WI38 (cell line): Measurements from ENCODE around the gene NRCAM.

Experiments used
- H3K4me3 ChIP-seq: 2 replicates; pipeline ENCODE4 v1.5.1; 2011; ENCODE audit warnings: low read depth, mild to moderate bottlenecking, control low read depth, low read length
- TF ChIP-seq, protein P1 (sequence below): IDR thresholded peaks from 2 replicates; pipeline ENCODE4 v1.5.1; 2012; ENCODE audit warnings: low read depth, mild to moderate bottlenecking, control low read depth, low read length

The NRCAM gene

DNA sequence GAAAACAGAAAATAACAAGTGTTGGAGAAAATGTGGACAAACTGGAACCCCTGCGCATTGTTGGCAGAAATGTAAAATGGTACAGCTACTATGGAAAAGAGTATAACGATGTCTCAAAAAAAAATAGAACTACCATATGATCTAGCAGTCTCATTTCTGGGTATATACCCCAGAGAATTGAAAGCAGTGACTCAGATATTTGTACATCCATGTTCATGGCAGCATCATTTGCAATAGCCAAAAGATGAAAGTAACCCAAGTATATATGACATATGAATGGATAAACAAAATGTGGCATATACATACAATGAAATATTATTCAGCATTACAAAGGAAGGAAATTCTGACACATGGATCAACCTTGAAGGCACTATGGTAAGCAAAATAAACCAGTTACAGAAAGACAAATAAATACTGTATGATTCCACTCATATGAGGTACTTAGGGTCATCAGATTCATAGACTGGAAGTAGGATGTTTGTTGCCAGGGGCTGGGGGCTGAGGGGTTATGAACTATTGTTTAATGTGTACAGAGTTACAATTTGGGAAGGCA is 4.9 kb downstream of the NRCAM start:
- TF ChIP-seq, protein P1, sequence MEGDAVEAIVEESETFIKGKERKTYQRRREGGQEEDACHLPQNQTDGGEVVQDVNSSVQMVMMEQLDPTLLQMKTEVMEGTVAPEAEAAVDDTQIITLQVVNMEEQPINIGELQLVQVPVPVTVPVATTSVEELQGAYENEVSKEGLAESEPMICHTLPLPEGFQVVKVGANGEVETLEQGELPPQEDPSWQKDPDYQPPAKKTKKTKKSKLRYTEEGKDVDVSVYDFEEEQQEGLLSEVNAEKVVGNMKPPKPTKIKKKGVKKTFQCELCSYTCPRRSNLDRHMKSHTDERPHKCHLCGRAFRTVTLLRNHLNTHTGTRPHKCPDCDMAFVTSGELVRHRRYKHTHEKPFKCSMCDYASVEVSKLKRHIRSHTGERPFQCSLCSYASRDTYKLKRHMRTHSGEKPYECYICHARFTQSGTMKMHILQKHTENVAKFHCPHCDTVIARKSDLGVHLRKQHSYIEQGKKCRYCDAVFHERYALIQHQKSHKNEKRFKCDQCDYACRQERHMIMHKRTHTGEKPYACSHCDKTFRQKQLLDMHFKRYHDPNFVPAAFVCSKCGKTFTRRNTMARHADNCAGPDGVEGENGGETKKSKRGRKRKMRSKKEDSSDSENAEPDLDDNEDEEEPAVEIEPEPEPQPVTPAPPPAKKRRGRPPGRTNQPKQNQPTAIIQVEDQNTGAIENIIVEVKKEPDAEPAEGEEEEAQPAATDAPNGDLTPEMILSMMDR = no peak
- H3K4me3 ChIP-seq = no peak overlapping the region

DNA sequence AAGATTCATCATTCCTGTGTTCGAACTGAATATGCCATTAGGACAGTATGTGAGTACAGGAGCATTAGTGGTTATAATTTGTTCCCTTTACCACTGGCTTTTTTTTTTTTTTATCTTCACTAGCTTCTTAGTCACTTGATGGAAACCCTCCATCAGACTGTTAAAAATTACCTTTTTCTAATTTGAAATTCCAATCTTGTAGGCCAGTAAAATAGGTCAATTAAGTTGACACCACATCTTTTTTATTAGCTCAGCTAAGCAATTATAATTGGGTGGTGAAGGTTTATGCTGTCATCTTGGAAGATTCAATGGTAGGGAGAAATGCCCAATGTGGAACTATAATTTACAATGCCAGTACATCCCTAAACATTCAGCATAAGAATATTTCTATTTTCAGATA is 6.1 kb downstream of the NRCAM start:
- no peak overlapping the region for H3K4me3 ChIP-seq
- TF ChIP-seq, protein P1 = no peak

DNA sequence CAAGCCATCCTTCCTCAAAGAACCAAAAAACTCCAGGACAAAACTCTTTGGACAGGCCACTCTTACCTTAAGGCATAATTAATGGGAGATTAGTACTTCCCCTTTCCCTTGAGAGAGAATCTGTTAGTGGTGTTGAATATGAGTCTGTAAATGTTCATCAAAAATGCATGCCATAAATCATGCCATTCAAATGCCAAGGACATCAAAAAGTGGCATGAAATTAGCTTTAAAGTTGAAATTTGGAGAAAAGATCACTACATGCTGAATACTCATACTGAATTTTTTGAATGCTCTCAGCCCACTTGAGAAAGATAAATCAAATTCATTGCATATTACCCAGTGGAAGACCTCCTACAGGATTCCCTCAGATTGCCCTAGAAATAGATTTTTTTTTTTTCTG is 6.7 kb downstream of the NRCAM start:
- TF ChIP-seq, protein P1 = no peak
- no peak overlapping the region for H3K4me3 ChIP-seq

DNA sequence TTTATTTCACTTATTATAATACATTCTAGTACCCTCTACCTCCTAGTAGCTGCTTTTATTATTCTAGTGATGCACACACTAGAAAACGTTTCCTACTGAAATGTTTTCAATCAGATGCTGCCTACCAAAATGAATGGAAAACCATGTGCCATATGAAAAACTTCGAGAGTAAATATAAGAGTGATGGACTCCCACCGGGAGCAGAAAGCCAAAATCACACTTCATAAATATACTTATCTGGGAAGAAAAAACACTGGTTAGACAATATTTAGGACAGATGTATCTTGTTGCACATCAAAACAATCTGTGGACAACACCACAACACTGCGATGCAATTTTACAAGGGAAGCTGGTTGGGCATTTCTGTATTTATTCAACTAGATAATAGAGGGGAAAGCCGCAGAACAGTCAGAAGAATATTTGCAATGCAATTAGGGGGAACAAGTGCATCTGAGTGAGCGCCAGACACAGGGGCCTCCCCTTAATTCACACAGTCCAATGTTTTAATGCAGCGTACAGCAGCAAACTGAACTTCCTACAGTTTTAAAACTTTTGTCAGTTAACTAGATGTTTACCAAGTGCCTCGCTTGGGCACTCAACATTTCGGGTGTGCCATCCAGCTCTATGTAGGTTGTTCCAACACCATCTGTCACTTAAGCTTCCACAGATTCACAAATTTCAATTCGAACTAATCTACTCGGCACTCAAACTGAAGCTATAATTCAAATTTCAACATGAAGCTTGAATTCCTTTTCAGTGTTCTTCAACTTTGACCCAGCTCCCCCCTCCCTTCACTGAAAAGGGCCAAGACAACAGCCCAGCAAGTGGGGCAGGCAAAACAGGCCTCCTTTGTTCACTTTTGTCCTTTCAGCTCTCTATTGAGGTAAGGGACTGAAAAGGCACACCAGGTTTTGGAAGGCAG is 7.4 kb downstream of the NRCAM start:
- TF ChIP-seq, protein P1 = no peak

DNA sequence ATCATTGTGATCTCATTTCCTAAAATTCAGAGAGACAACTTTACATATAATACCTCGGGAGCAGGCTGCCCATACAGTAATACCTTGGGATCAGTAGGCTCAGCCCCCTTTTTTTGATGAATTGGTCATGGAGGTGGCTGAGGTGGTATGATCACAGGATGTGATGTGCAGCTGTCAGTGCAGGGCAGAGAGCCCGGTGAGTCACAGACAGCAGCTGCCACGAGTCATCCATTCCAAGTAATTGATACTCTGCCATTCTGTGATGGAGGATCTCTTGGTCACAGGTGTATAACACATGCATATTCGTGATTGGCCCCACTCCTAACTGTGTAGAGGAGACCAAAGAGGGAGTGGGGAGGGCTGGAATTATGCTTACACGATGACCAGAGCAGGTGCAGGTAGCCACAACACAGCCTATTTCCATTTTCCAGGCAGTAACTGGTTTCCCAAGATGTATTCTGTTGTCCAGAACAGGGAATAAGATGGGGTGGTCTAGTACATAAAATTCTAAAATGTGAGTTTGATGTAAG is 14.1 kb downstream of the NRCAM start:
- H3K4me3 ChIP-seq = no peak overlapping the region
- TF ChIP-seq, protein P1 = no peak

More for the DNA sequence above, 7.4 kb downstream of the NRCAM start:
- no peak overlapping the region for H3K4me3 ChIP-seq

DNA sequence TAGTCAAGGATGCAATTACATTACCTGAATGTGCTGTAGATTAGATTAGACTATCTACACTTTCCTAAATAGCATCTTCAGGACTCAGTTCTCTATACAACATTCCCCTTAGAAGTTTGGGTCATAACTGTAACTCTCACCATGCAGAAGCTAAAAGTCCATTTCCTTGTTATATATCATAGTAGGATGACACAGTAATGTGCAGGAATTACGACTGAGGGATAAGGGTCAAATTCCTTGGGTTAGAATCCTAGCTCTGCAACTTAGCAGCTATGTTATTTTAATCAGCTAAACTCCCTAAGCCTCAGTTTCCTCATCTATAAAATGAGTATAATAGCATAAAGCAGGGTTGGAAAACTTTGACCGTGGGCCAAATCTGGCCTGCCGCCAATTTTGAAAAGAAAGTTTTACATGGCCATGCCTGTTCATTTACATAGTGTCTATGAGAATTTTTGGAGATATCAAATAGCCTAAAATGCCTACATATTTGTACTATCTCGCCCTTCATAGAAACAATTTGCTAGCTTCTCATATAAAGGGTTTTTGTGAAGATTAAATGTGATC is 14.8 kb downstream of the NRCAM start:
- TF ChIP-seq, protein P1 = no peak
- no peak overlapping the region for H3K4me3 ChIP-seq
